ENCODE results near the gene ADARB2.

The ADARB2 gene

GRCh38 chr10:1485357-1485756, 252.0 kb downstream of the ADARB2 start:
- no peaks in the 10 kb centered on the region for H3K9me3 ChIP-seq
- no peak overlapping the region for H3K4me3 ChIP-seq
- no peaks in the 10 kb centered on the region for H3K4me1 ChIP-seq
- no peaks in the 10 kb centered on the region for H3K27me3 ChIP-seq (ENCODE audit: low read depth)
- DNase-seq (ENCODE audit: low spot score in 2 of 2), result no peak
- in situ Hi-C loops (cut with MboI; ENCODE audit: low sequenced_read_pairs), result no loop called here
- no peaks in the 10 kb centered on the region for H3K36me3 ChIP-seq (replicated peaks)

GRCh38 chr10:1483826-1484225, 253.5 kb downstream of the ADARB2 start:
- H3K4me3 ChIP-seq, result no peak overlapping the region
- in situ Hi-C loops (cut with MboI; ENCODE audit: low sequenced_read_pairs), result no loop called here
- DNase-seq (ENCODE audit: low spot score in 2 of 2), result no peak
- no peaks in the 10 kb centered on the region for H3K36me3 ChIP-seq (replicated peaks)
- H3K9me3 ChIP-seq, result no peaks in the 10 kb centered on the region
- H3K27me3 ChIP-seq (ENCODE audit: low read depth), result no peaks in the 10 kb centered on the region
- no peaks in the 10 kb centered on the region for H3K4me1 ChIP-seq

GRCh38 chr10:1483246-1483645, 254.1 kb downstream of the ADARB2 start:
- Histone ChIP-seq H3K4me1 (no peaks in the 10 kb centered on the region), H3K9me3 (no peaks in the 10 kb centered on the region), H3K36me3 (replicated peaks) (no peaks in the 10 kb centered on the region), H3K4me3 (no peak overlapping the region), H3K27me3 (ENCODE audit: low read depth) (no peaks in the 10 kb centered on the region)
- in situ Hi-C loops (cut with MboI; ENCODE audit: low sequenced_read_pairs), result no loop called here
- DNase-seq (ENCODE audit: low spot score in 2 of 2), result no peak

- H3K4me1 ChIP-seq, result no peaks in the 10 kb centered on the region
- H3K9me3 ChIP-seq, result no peaks in the 10 kb centered on the region
- DNase-seq (ENCODE audit: low spot score in 2 of 2), result no peak
- in situ Hi-C loops (cut with MboI; ENCODE audit: low sequenced_read_pairs), result no loop called here
- no peak overlapping the region for H3K4me3 ChIP-seq
- no peaks in the 10 kb centered on the region for H3K36me3 ChIP-seq (replicated peaks)
- no peaks in the 10 kb centered on the region for H3K27me3 ChIP-seq (ENCODE audit: low read depth)
Measured at GRCh38 chr10:1477578-1477977, 259.7 kb downstream of the ADARB2 start.

GRCh38 chr10:1476455-1476803, 260.9 kb downstream of the ADARB2 start:
- Histone ChIP-seq H3K9me3 (no peaks in the 10 kb centered on the region), H3K4me1 (no peaks in the 10 kb centered on the region), H3K27me3 (ENCODE audit: low read depth) (no peaks in the 10 kb centered on the region), H3K4me3 (no peak overlapping the region), H3K36me3 (replicated peaks) (no peaks in the 10 kb centered on the region)
- in situ Hi-C loops (cut with MboI; ENCODE audit: low sequenced_read_pairs), result no loop called here
- no peak for DNase-seq (ENCODE audit: low spot score in 2 of 2)

GRCh38 chr10:1475771-1476454, 261.4 kb downstream of the ADARB2 start:
- Histone ChIP-seq H3K9me3 (no peaks in the 10 kb centered on the region), H3K27me3 (ENCODE audit: low read depth) (no peaks in the 10 kb centered on the region), H3K4me3 (no peak overlapping the region), H3K4me1 (no peaks in the 10 kb centered on the region), H3K36me3 (replicated peaks) (no peaks in the 10 kb centered on the region)
- in situ Hi-C loops (cut with MboI; ENCODE audit: low sequenced_read_pairs), result no loop called here
- DNase-seq (ENCODE audit: low spot score in 2 of 2), result no peak

- Histone ChIP-seq H3K9me3 (no peaks in the 10 kb centered on the region), H3K4me1 (no peaks in the 10 kb centered on the region), H3K27me3 (ENCODE audit: low read depth) (no peaks in the 10 kb centered on the region), H3K36me3 (replicated peaks) (no peaks in the 10 kb centered on the region), H3K4me3 (no peak overlapping the region)
- DNase-seq (ENCODE audit: low spot score in 2 of 2), result no peak
- in situ Hi-C loops (cut with MboI; ENCODE audit: low sequenced_read_pairs), result no loop called here
Measured at GRCh38 chr10:1475098-1475591, 262.2 kb downstream of the ADARB2 start.

GRCh38 chr10:1474376-1475097, 262.8 kb downstream of the ADARB2 start:
- Histone ChIP-seq H3K4me1 (no peaks in the 10 kb centered on the region), H3K9me3 (no peaks in the 10 kb centered on the region), H3K27me3 (ENCODE audit: low read depth) (no peaks in the 10 kb centered on the region), H3K4me3 (no peak overlapping the region), H3K36me3 (replicated peaks) (no peaks in the 10 kb centered on the region)
- in situ Hi-C loops (cut with MboI; ENCODE audit: low sequenced_read_pairs), result no loop called here
- no peak for DNase-seq (ENCODE audit: low spot score in 2 of 2)

GRCh38 chr10:1473874-1474273, 263.5 kb downstream of the ADARB2 start:
- Histone ChIP-seq H3K4me3 (no peak overlapping the region), H3K27me3 (ENCODE audit: low read depth) (no peaks in the 10 kb centered on the region), H3K9me3 (no peaks in the 10 kb centered on the region), H3K4me1 (no peaks in the 10 kb centered on the region), H3K36me3 (replicated peaks) (no peaks in the 10 kb centered on the region)
- no peak for DNase-seq (ENCODE audit: low spot score in 2 of 2)
- in situ Hi-C loops (cut with MboI; ENCODE audit: low sequenced_read_pairs), result no loop called here

GRCh38 chr10:1472178-1472958, 265.0 kb downstream of the ADARB2 start:
- no peaks in the 10 kb centered on the region for H3K9me3 ChIP-seq
- H3K4me3 ChIP-seq, result no peak overlapping the region
- H3K4me1 ChIP-seq, result no peaks in the 10 kb centered on the region
- no peaks in the 10 kb centered on the region for H3K36me3 ChIP-seq (replicated peaks)
- in situ Hi-C loops (cut with MboI; ENCODE audit: low sequenced_read_pairs), result no loop called here
- DNase-seq (ENCODE audit: low spot score in 2 of 2), result no peak
- H3K27me3 ChIP-seq (ENCODE audit: low read depth), result no peaks in the 10 kb centered on the region

GRCh38 chr10:1468811-1469210, 268.5 kb downstream of the ADARB2 start:
- no peaks in the 10 kb centered on the region for H3K4me1 ChIP-seq
- in situ Hi-C loops (cut with MboI; ENCODE audit: low sequenced_read_pairs), result no loop called here

GRCh38 chr10:1467334-1468076, 269.8 kb downstream of the ADARB2 start:
- Histone ChIP-seq H3K36me3 (replicated peaks) (no peaks in the 10 kb centered on the region), H3K4me1 (no peaks in the 10 kb centered on the region), H3K4me3 (no peak overlapping the region), H3K27me3 (ENCODE audit: low read depth) (no peaks in the 10 kb centered on the region), H3K9me3 (no peaks in the 10 kb centered on the region)
- in situ Hi-C loops (cut with MboI; ENCODE audit: low sequenced_read_pairs), result no loop called here
- DNase-seq (ENCODE audit: low spot score in 2 of 2), result no peak

More at GRCh38 chr10:1468811-1469210, 268.5 kb downstream of the ADARB2 start:
- H3K4me3 ChIP-seq, result no peak overlapping the region
- DNase-seq (ENCODE audit: low spot score in 2 of 2), result no peak
- no peaks in the 10 kb centered on the region for H3K27me3 ChIP-seq (ENCODE audit: low read depth)
- H3K9me3 ChIP-seq, result no peaks in the 10 kb centered on the region
- no peaks in the 10 kb centered on the region for H3K36me3 ChIP-seq (replicated peaks)

- in situ Hi-C loops (cut with MboI; ENCODE audit: low sequenced_read_pairs), result no loop called here
- Histone ChIP-seq H3K27me3 (ENCODE audit: low read depth) (no peaks in the 10 kb centered on the region), H3K4me3 (no peak overlapping the region), H3K4me1 (no peaks in the 10 kb centered on the region), H3K36me3 (replicated peaks) (no peaks in the 10 kb centered on the region), H3K9me3 (no peaks in the 10 kb centered on the region)
- DNase-seq (ENCODE audit: low spot score in 2 of 2), result no peak
Measured at GRCh38 chr10:1465993-1466764, 271.1 kb downstream of the ADARB2 start.

Data from HAP-1 (cell line).